Urinary bladder (tissue), 4 donors: Measurements from ENCODE around the gene C16orf86. TPM values are rescaled to one million over a fixed set of nuclear protein-coding genes. Genes with fewer than 3 reads are reported as not detected.
A peak's percentile ranks its signal among the peaks of the same experiment; 100 is the strongest.

Experiments
- DNase-seq: peaks from one replicate; pipeline ENCODE4 v3.0.0-alpha.2; 2015; ENCODE audit errors: extremely low spot score
- H3K27ac ChIP-seq: one replicate; pipeline ENCODE4 v1.5.1; 2013; ENCODE audit warnings: low read depth, mild to moderate bottlenecking, moderate library complexity
- H3K36me3 ChIP-seq: one replicate; pipeline ENCODE4 v1.6.1; 2013; ENCODE audit warnings: mild to moderate bottlenecking, moderate library complexity; ENCODE audit not compliant: insufficient read depth
- H3K4me1 ChIP-seq: one replicate; pipeline ENCODE4 v1.6.1; 2013; ENCODE audit warnings: mild to moderate bottlenecking, moderate library complexity; ENCODE audit not compliant: insufficient read depth
- H3K4me3 ChIP-seq: one replicate; pipeline ENCODE4 v1.5.1; 2013; ENCODE audit warnings: low read depth, low read length
- WGBS: extraction: QIAGEN DNeasy Blood & Tissue Kit; methylation state at CpG from one replicate; pipeline ENCODE4 v1.1.7; 2013; 5-methylcytosine and 5-hydroxymethylcytosine counted together
- polyA plus RNA-seq: library from polyadenylated mRNA; stranded (reverse); fragments of 200-250 nt; gene quantifications from one replicate; pipeline ENCODE4 v1.2.3, GENCODE V29; 2013
- total RNA-seq: library from RNA; depleted of rRNA; stranded (reverse); fragments of >200 nt; gene quantifications from one replicate; pipeline ENCODE4 v1.2.3, GENCODE V29; 2014
- donor health status: healthy with polysubstance abuse.
- donor health status: healthy.

The C16orf86 gene, protein sequence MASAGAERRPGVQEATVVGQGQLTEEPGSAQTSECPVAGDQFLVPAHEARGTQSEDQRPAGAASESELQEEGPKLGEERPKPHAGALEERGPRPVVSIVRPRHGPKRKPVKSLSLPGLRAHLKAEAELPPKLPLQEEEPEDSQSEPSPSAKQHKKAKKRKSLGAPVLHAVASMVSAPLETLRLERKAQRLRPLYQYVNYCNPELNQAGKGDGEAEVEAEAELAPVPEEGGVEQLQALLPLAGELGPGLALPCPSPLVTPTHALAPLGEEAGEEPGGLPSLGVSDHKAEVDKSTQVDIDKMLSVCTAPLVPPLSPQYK
- total RNA-seq, result 1.2 TPM
- polyA plus RNA-seq, result 9.9 TPM

DNA sequence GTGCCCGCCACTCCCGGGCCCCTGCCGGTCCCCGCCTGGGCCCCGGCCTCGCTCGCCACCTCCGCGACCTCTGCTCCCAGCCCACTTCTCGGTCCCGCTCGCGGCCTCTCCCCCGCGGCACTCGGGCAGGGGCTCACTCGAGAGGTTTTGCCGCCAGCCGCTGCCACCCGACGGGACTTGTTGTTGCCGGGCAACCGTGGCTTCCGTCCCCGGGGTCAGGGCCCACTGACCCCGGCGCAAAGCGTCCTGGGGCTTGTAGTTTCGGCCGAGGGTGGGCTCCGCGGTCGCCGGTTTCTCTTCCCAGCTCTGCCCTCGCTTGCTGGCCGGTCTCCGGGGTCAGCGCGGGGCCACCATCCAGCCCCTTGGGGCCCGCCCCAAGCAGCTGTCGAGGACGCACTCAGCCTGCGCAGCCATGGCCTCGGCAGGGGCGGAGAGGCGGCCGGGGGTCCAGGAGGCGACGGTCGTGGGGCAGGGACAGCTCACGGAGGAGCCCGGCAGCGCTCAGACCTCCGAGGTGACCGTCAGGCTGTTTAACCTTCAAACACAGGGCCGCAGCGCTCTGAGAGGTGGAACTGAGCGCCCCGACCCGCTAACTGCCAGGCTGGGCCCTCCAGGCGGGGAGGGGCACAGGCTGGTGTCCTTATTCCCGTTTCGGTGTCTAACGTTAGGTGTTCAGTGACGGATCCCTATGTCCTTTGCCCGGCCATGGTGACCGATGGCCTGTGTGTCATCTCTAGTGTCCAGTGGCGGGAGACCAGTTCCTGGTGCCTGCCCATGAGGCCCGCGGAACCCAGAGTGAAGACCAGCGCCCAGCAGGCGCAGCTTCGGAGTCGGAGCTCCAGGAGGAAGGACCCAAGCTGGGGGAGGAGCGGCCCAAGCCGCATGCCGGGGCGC lies at the start of gene C16orf86, which contains the start of gene ENKD1:
TSS of gene C16orf86 (plus strand) at position 256 of the 894 bp plus-strand sequence. CDS start at position 413, 157 bp downstream.
TSS of gene ENKD1 (minus strand) at position 192 of the 894 bp plus-strand sequence. CDS start 308 bp downstream, outside the sequence.
- WGBS, result 5% methylated on average over 78 of the region's 78 CpGs
- no peaks in the 10 kb centered on the region for H3K4me1 ChIP-seq
- DNase-seq, result no peak
- no peaks in the 10 kb centered on the region for H3K36me3 ChIP-seq
- peak within 1 kb of the TSS; percentile 78 for H3K4me3 ChIP-seq
- H3K27ac ChIP-seq, result peak within 1 kb of the TSS; percentile 65

DNA sequence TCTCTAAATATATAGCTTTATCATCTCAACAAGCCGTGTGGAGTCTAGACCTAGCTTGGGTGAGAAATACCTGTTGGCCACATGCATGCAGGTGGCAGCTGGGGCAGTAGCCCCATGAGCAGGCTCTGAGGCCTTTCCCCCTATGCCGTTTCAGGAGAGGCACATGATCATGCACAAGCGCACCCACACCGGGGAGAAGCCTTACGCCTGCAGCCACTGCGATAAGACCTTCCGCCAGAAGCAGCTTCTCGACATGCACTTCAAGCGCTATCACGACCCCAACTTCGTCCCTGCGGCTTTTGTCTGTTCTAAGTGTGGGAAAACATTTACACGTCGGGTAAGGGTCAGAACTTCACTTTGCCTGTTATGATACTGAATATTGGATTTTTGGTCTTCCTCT lies 38.4 kb upstream of the C16orf86 start:
- no peak overlapping the region for H3K27ac ChIP-seq
- H3K4me1 ChIP-seq, result no peaks in the 10 kb centered on the region
- WGBS, result 95% methylated on average over 14 of the region's 14 CpGs
- no peak overlapping the region for H3K4me3 ChIP-seq
- peaks cover 6% of the 10 kb centered on the region for H3K36me3 ChIP-seq
- DNase-seq, result no peak

DNA sequence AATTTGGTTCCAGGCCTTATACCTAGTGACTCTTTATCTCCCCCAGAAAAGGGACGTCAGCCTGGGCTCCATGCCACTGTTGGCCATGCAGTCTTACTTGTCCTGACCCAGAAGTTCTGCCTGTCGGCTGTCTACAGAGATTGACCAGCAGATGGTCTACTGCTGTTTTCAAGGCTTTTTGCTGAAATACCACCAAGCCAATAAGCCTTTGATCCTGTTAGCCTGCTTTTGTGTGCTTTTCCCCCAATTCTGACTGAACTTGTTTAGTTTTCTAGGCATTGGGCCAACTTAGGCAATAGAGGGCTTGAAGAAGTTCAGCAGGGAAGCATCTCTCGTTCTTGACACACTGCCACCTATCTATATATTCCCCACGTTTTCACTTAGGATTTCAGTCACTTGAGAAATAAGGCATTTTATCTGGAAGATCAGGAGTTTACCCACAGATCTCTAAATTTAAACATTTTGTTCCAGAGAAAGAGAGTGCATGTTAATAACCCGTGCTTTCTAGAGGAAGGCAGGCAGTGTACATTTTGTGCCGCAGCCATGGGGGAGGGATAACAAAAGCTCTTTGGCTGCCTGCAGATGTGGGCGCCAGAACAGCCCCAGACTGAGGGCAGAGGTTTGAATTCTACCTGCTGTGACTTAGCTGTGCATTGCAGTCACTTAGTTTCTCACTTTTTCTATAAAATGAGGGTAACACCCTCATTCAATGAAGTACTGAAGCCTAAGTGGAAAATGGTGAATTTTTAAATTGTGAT lies 34.0 kb upstream of the C16orf86 start:
- Histone ChIP-seq H3K36me3 (peaks cover 5% of the 10 kb centered on the region), H3K27ac (no peak overlapping the region), H3K4me1 (no peaks in the 10 kb centered on the region), H3K4me3 (no peak overlapping the region)
- DNase-seq, result peak; percentile 20
- 43% methylated on average over 7 of the region's 7 CpGs for WGBS

DNA sequence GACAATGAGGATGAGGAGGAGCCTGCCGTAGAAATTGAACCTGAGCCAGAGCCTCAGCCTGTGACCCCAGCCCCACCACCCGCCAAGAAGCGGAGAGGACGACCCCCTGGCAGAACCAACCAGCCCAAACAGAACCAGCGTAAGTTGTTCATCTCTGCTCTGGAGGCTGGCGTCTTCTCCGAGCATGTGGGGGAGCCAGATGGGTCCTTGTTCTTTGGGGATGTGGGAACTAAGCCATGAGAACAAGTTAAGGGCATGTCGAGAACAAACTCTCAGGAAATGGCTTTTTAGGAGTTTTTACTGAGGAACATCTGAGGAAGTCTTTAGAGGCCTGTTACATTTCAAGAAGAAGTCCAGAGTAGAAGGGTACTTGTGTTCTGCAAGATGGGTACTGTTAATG lies 29.9 kb upstream of the C16orf86 start:
- Histone ChIP-seq H3K27ac (no peak overlapping the region), H3K36me3 (peaks cover 4% of the 10 kb centered on the region), H3K4me1 (no peaks in the 10 kb centered on the region), H3K4me3 (no peak overlapping the region)
- 88% methylated on average over 8 of the region's 8 CpGs for WGBS
- no peak for DNase-seq

DNA sequence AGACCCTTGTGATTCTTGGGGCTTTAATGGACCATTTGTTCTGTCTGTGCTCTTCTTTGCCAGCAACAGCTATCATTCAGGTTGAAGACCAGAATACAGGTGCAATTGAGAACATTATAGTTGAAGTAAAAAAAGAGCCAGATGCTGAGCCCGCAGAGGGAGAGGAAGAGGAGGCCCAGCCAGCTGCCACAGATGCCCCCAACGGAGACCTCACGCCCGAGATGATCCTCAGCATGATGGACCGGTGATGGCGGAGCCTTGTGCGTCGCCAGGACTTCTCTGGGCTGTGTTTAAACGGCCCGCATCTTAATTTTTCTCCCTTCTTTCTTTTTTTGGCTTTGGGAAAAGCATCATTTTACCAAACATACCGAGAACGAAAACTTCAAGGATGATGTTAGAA lies 29.0 kb upstream of the C16orf86 start:
- H3K4me3 ChIP-seq, result no peak overlapping the region
- peaks cover 4% of the 10 kb centered on the region for H3K36me3 ChIP-seq
- 91% methylated on average over 12 of the region's 12 CpGs for WGBS
- no peak for DNase-seq
- H3K27ac ChIP-seq, result no peak overlapping the region
- no peaks in the 10 kb centered on the region for H3K4me1 ChIP-seq

GRCh38 chr16:67641779-67642708 lies 24.6 kb upstream of the C16orf86 start:
- Histone ChIP-seq H3K4me1 (no peaks in the 10 kb centered on the region), H3K4me3 (no peak overlapping the region), H3K36me3 (peaks cover 2% of the 10 kb centered on the region), H3K27ac (no peak overlapping the region)
- WGBS, result 42% methylated on average over 10 of the region's 10 CpGs
- DNase-seq, result no peak

- DNase-seq, result no peak
- H3K4me3 ChIP-seq, result no peak overlapping the region
- no peaks in the 10 kb centered on the region for H3K4me1 ChIP-seq
- no peak overlapping the region for H3K27ac ChIP-seq
- 90% methylated on average over 9 of the region's 9 CpGs for WGBS
- no peaks in the 10 kb centered on the region for H3K36me3 ChIP-seq
These were observed 22.6 kb upstream of the C16orf86 start for GRCh38 chr16:67644038-67644437.

- peak overlapping the region; percentile 22 for H3K4me3 ChIP-seq
- H3K36me3 ChIP-seq, result no peaks in the 10 kb centered on the region
- no peak for DNase-seq
- H3K4me1 ChIP-seq, result no peaks in the 10 kb centered on the region
- H3K27ac ChIP-seq, result no peak overlapping the region
- 84% methylated on average over 15 of the region's 15 CpGs for WGBS
These were observed 21.1 kb upstream of the C16orf86 start for GRCh38 chr16:67645397-67646121.

GRCh38 chr16:67647111-67647651 lies 19.4 kb upstream of the C16orf86 start:
- H3K4me1 ChIP-seq, result no peaks in the 10 kb centered on the region
- no peaks in the 10 kb centered on the region for H3K36me3 ChIP-seq
- H3K27ac ChIP-seq, result no peak overlapping the region
- WGBS, result 75% methylated on average over 15 of the region's 15 CpGs
- H3K4me3 ChIP-seq, result no peak overlapping the region
- DNase-seq, result no peak

DNA sequence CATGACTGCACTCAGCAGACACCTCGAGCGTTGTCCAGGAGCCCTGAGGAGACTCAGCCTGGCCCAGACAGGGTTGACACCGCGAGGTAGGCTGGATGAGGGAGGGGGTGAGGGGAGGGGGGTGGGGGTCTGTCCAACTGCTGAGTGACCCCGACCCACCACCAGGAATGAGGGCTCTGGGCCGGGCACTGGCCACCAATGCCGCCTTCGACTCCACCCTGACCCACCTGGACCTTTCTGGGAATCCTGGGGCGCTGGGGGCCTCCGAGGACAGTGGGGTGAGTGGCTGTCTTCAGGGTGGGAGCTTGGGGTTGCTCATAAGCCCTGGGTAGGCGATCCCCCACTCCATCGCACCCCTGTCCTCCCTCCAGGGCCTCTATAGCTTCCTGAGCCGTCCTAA lies 18.9 kb upstream of the C16orf86 start:
- H3K4me1 ChIP-seq, result no peaks in the 10 kb centered on the region
- WGBS, result 68% methylated on average over 13 of the region's 13 CpGs
- no peak overlapping the region for H3K4me3 ChIP-seq
- H3K36me3 ChIP-seq, result no peaks in the 10 kb centered on the region
- DNase-seq, result no peak
- no peak overlapping the region for H3K27ac ChIP-seq

DNA sequence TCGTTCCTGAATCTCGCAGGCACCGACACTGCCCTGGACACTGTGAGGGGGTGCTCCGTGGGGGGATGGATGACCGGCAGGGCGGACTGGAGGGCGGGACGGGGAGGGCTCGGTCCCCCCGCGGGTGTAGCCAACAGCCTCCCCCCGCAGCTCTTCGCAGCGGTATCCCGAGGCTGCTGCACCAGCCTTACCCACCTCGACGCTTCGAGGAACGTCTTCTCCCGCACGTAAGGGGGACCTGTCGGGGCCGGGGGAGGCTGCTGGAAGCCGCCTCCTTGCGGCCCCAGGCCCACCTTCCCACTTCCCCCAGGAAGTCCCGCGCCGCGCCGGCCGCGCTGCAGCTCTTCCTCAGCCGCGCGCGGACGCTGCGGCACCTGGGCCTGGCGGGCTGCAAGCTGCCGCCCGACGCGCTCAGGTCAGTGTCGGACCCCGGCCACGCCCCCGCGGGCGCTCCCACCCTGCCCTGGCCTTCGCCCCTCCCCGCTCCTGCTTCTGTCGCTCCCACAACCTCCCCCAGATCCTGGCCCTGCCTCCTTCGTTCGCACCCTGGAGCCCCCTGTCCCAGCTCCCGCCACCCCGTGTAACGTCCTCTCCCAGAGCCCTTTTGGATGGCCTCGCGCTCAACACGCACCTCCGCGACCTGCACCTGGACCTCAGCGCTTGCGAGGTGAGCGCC lies 18.4 kb upstream of the C16orf86 start:
- Histone ChIP-seq H3K27ac (no peak overlapping the region), H3K4me1 (no peaks in the 10 kb centered on the region), H3K36me3 (no peaks in the 10 kb centered on the region), H3K4me3 (no peak overlapping the region)
- DNase-seq, result no peak
- 20% methylated on average over 65 of the region's 65 CpGs for WGBS
